Measurements from ENCODE around the gene SLC2A11. TPM values are rescaled to one million over a fixed set of nuclear protein-coding genes. Genes with fewer than 3 reads are reported as not detected.
"Not testable (repeated sequence)": the region's sequence is repeated elsewhere in the genome, so short reads cannot be mapped to it uniquely, and the experiment has no call there.

The SLC2A11 gene
- total and polyA plus RNA-seq, 9 donors, result 13.7 to 25.3 (median 16.8) TPM

GRCh38 chr22:23862103-23862502 lies 4.4 kb downstream of the SLC2A11 start:
- H3K27me3 ChIP-seq, result no peaks in the 10 kb centered on the region
- H3K4me3 ChIP-seq, result no peak overlapping the region
- TF ChIP-seq EP300 (IDR thresholded peaks at IDR 0.05), result no peak
- TF ChIP-seq CTCF (IDR thresholded peaks at IDR 0.05), result no peak
- TF ChIP-seq POLR2A (IDR thresholded peaks at IDR 0.05), result no peak
- intact Hi-C loops (cut with DNase I), result loop anchor here in 2 of 4 donors (10.0 kb wide), 2 partner anchors 53 to 93 kb away; no protein-coding TSS in a partner anchor
- 68 to 87% (median 74%) methylated on average over 3 of the region's 3 CpGs for WGBS, 3 donors
- H3K9me3 ChIP-seq, result no peaks in the 10 kb centered on the region
- DNase-seq, result peak in 2 of 5 donors; percentile 28 to 45
- H3K4me1 ChIP-seq (ENCODE audit: insufficient read depth), result no peaks in the 10 kb centered on the region
- no peak overlapping the region for H3K27ac ChIP-seq
- no peaks in the 10 kb centered on the region for H3K36me3 ChIP-seq

GRCh38 chr22:23864499-23865154 lies 7.0 kb downstream of the SLC2A11 start:
- not testable (repeated sequence) for H3K4me3 ChIP-seq; H3K4me1 ChIP-seq (ENCODE audit: insufficient read depth); H3K9me3 ChIP-seq; H3K27ac ChIP-seq; H3K36me3 ChIP-seq; H3K27me3 ChIP-seq
- WGBS, 3 donors, result 70 to 80% (median 79%) methylated on average over 11 of the region's 11 CpGs
- DNase-seq, result peak in 1 of 5 donors; percentile 19
- intact Hi-C loops (cut with DNase I), result loop anchor here in 2 of 4 donors (10.0 kb wide), 2 partner anchors 50 to 90 kb away; no protein-coding TSS in a partner anchor

DNA sequence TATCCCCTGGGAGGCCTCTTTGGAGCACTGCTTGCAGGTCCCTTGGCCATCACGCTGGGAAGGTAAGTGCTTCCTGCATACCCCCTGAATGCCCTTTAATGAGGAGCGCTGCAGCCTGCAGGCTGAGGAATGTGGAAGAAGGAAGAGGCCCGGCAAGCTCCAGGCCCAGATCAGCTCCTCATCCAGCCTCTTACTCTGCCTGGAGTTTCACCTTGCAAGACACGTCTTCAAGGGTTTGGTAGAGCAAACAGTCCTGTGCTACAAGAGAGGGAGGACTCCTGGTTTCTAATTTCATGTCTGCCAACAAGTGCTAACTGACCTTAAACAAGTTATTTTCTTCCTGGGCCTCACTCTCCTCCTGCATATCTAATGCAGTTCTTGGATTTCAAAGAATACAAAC lies 10.9 kb downstream of the SLC2A11 start:
- 86 to 91% (median 90%) methylated on average over 4 of the region's 4 CpGs for WGBS, 3 donors
- Histone ChIP-seq H3K9me3 (no peaks in the 10 kb centered on the region), H3K27ac (no peak overlapping the region), H3K4me1 (ENCODE audit: insufficient read depth) (no peaks in the 10 kb centered on the region), H3K4me3 (no peak overlapping the region), H3K27me3 (no peaks in the 10 kb centered on the region), H3K36me3 (no peaks in the 10 kb centered on the region)
- TF ChIP-seq CTCF (IDR thresholded peaks at IDR 0.05) (no peak), POLR2A (IDR thresholded peaks at IDR 0.05) (no peak), EP300 (IDR thresholded peaks at IDR 0.05) (no peak)
- no peak for DNase-seq
- intact Hi-C loops (cut with DNase I), result loop anchor here in 2 of 4 donors (10.0 kb wide), 2 partner anchors 46 to 86 kb away; no protein-coding TSS in a partner anchor

DNA sequence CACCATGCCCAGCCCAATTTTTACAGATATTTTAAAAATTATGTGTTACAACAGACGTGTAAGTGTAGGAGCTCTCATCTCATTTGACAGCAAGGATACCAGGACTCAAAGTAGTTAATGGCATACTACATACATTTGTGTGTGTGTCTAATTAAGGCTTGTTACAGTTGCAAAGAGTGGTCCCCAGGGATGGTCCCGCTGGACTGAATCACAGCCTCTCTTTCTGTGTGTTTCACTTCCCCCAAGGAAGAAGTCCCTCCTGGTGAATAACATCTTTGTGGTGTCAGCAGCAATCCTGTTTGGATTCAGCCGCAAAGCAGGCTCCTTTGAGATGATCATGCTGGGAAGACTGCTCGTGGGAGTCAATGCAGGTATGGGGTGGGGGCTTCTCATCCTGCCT lies 17.2 kb downstream of the SLC2A11 start:
- WGBS, 3 donors, result 94 to 95% (median 94%) methylated on average over 4 of the region's 4 CpGs

More for the DNA sequence above, 17.2 kb downstream of the SLC2A11 start:
- H3K4me1 ChIP-seq (ENCODE audit: insufficient read depth), result no peaks in the 10 kb centered on the region
- H3K36me3 ChIP-seq, result no peaks in the 10 kb centered on the region
- no peaks in the 10 kb centered on the region for H3K27me3 ChIP-seq
- no peak overlapping the region for H3K4me3 ChIP-seq
- no peaks in the 10 kb centered on the region for H3K9me3 ChIP-seq
- H3K27ac ChIP-seq, result no peak overlapping the region
- DNase-seq, result no peak
- intact Hi-C loops (cut with DNase I), result no loop called here
- TF ChIP-seq CTCF (IDR thresholded peaks at IDR 0.05), result no peak
- no peak for TF ChIP-seq EP300 (IDR thresholded peaks at IDR 0.05)
- TF ChIP-seq POLR2A (IDR thresholded peaks at IDR 0.05), result no peak
